HCT116 (cell line): Measurements from ENCODE around the gene MKRN1. TPM values are rescaled to one million over a fixed set of nuclear protein-coding genes. Genes with fewer than 3 reads are reported as not detected.

Experiments used
- ATAC-seq: fragments of 200-7000 bp; cut with Tn5 transposase; 2 replicates; pipeline ENCODE4 v1.9.1; 2020; ENCODE audit warnings: mild to moderate bottlenecking, moderate library complexity
- BruUV-seq: library from RNA; stranded (reverse); fragments of 400-500 nt; replicated peaks from 2 replicates; lab custom pipeline; 2021; lab: Mats Ljungman, UMichigan
- CTCF ChIA-PET: fragments of 300-600 bp; sonication (Branson Sonifier 250); formaldehyde crosslinking; loops from one replicate; lab custom pipeline; 2021; ENCODE audit warnings: antibody characterized with exemption; lab: Charles Lee
- POLR2A ChIA-PET: fragments of 300-600, 350-600 bp; sonication (Branson Sonifier 250); formaldehyde crosslinking; loops from one replicate; lab custom pipeline; 2021; ENCODE audit warnings: antibody characterized with exemption; lab: Charles Lee
- RAD21 ChIA-PET, 2 experiments: fragments of 300-600 bp; sonication (Branson Sonifier 250); formaldehyde crosslinking; loops; one replicate each; lab custom pipeline; 2023; ENCODE audit warnings: low total read pairs in 2 of 2; ENCODE audit not compliant: uncharacterized antibody in 2 of 2, unreplicated experiment in 2 of 2, low non-redundant PET in 1 of 2; lab: Charles Lee
- DNase-seq: peaks from one replicate; pipeline ENCODE4 v3.0.0-alpha.2; 2010; ENCODE audit warnings: low read depth, low spot score
- H2AFZ ChIP-seq: fragments of 200-600 bp; shearing (Covaris generic), sonication (generic); 2 replicates; pipeline ENCODE4 v1.6.1; 2017; ENCODE audit warnings: low read depth, mixed run types, mixed read lengths, antibody characterized with exemption, low read length; ENCODE audit not compliant: poor library complexity, severe bottlenecking
- H3K27ac ChIP-seq: 2 replicates; pipeline ENCODE4 v1.5.1; 2012; ENCODE audit warnings: low read depth, low read length
- H3K27me3 ChIP-seq: fragments of 200-600 bp; sonication (generic); 2 replicates; pipeline ENCODE4 v1.6.1; 2016; ENCODE audit warnings: mixed run types, low read length, mixed read lengths; ENCODE audit not compliant: insufficient read depth
- H3K36me3 ChIP-seq, 2 experiments: fragments of 200-500 bp in 1 of 2; fragments of 200-600 bp in 1 of 2; sonication (Bioruptor generic) in 1 of 2; sonication (generic) in 1 of 2; 2 replicates each; pipeline versions ENCODE4 v1.5.1 to v1.6.1; 2014 to 2016; ENCODE audit warnings: low read length in 2 of 2, inconsistent platforms in 1 of 2, mixed read lengths in 1 of 2, mixed run types in 1 of 2; ENCODE audit not compliant: insufficient read depth in 2 of 2, control insufficient read depth in 1 of 2
- H3K4me1 ChIP-seq, 2 experiments: fragments of 200-600 bp in 1 of 2; sonication (generic) in 1 of 2; 2 replicates each; pipeline versions ENCODE4 v1.5.1 to v1.6.1; 2012 to 2017; ENCODE audit warnings: low read length in 2 of 2, inconsistent platforms in 1 of 2, mild to moderate bottlenecking in 1 of 2, mixed read lengths in 1 of 2, mixed run types in 1 of 2, moderate library complexity in 1 of 2; ENCODE audit not compliant: insufficient read depth in 2 of 2, control insufficient read depth in 1 of 2
- H3K4me2 ChIP-seq: fragments of 200-600 bp; sonication (generic); 2 replicates; pipeline ENCODE4 v1.6.1; 2017; ENCODE audit warnings: mixed run types, low read length, mixed read lengths
- H3K4me3 ChIP-seq, 2 experiments: fragments of 200-600 bp in 1 of 2; sonication (generic) in 1 of 2; replicated peaks in 1 of 2; 2 replicates each; pipeline ENCODE4 v1.5.1; 2011 to 2016; ENCODE audit warnings: low read length in 2 of 2, control low read depth in 1 of 2, low read depth in 1 of 2, mild to moderate bottlenecking in 1 of 2, mixed read lengths in 1 of 2, mixed run types in 1 of 2
- H3K79me2 ChIP-seq: fragments of 200-600 bp; sonication (generic); 2 replicates; pipeline ENCODE4 v1.6.1; 2017; ENCODE audit warnings: mild to moderate bottlenecking, mixed run types, low read length, moderate library complexity, mixed read lengths; ENCODE audit not compliant: insufficient read depth
- H3K9ac ChIP-seq: fragments of 200-600 bp; sonication (generic); 2 replicates; pipeline ENCODE4 v1.6.1; 2016; ENCODE audit warnings: low read length, mixed read lengths
- H3K9me2 ChIP-seq: fragments of 200-600 bp; sonication (generic), shearing (Covaris generic); 2 replicates; pipeline ENCODE4 v1.6.1; 2017; ENCODE audit warnings: mixed run types, mild to moderate bottlenecking, moderate library complexity; ENCODE audit not compliant: insufficient read depth
- H3K9me3 ChIP-seq, 2 experiments: fragments of 200-500 bp in 1 of 2; fragments of 200-600 bp in 1 of 2; sonication (Bioruptor generic) in 1 of 2; sonication (generic) in 1 of 2; 2 replicates each; pipeline ENCODE4 v1.6.1; 2014 to 2017; ENCODE audit warnings: low read length in 2 of 2, mixed read lengths in 2 of 2, inconsistent platforms in 1 of 2, low read depth in 1 of 2, mild to moderate bottlenecking in 1 of 2, mixed run types in 1 of 2, moderate library complexity in 1 of 2; ENCODE audit not compliant: control insufficient read depth in 1 of 2, insufficient read depth in 1 of 2
- H4K20me1 ChIP-seq: fragments of 200-600 bp; sonication (generic), shearing (Covaris generic); 2 replicates; pipeline ENCODE4 v1.6.1; 2017; ENCODE audit warnings: mixed run types, mild to moderate bottlenecking, moderate library complexity; ENCODE audit not compliant: insufficient read depth
- EGR1 ChIP-seq: IDR thresholded peaks from 2 replicates; pipeline ENCODE4 v1.6.1; 2012; ENCODE audit warnings: low read depth
- ELF1 ChIP-seq: IDR thresholded peaks from 2 replicates; pipeline ENCODE4 v1.6.1; 2012; ENCODE audit warnings: low read depth, borderline replicate concordance
- EZH2 ChIP-seq: fragments of 200-600 bp; sonication (generic); IDR thresholded peaks from 2 replicates; pipeline ENCODE4 v1.6.1; 2017; ENCODE audit warnings: antibody characterized with exemption, mixed run types
- EZH2phosphoT487 ChIP-seq: fragments of 200-600 bp; IDR thresholded peaks from 2 replicates; pipeline ENCODE4 v1.6.1; 2018; ENCODE audit warnings: antibody characterized with exemption, borderline replicate concordance
- FOSL1 ChIP-seq: IDR thresholded peaks from 2 replicates; pipeline ENCODE4 v1.6.1; 2012; ENCODE audit warnings: low read depth
- JUND ChIP-seq: IDR thresholded peaks from 2 replicates; pipeline ENCODE4 v1.6.1; 2012
- RAD21 ChIP-seq: IDR thresholded peaks from 2 replicates; pipeline ENCODE4 v1.6.1; 2012; ENCODE audit warnings: low read depth, mild to moderate bottlenecking
- SIN3A ChIP-seq: IDR thresholded peaks from 2 replicates; pipeline ENCODE4 v1.6.1; 2012; ENCODE audit warnings: low read depth
- SP1 ChIP-seq: IDR thresholded peaks from 2 replicates; pipeline ENCODE4 v1.6.1; 2012; ENCODE audit warnings: low read depth
- TCF7L2 ChIP-seq: IDR thresholded peaks from 2 replicates; pipeline ENCODE4 v1.7.0; 2011; ENCODE audit warnings: borderline replicate concordance, inconsistent platforms; ENCODE audit not compliant: insufficient read depth, insufficient read length; ENCODE audit errors: extremely low read depth
- YY1 ChIP-seq: IDR thresholded peaks from 2 replicates; pipeline ENCODE4 v1.6.1; 2011; ENCODE audit warnings: low read length, low read depth, moderate library complexity, mild to moderate bottlenecking; ENCODE audit not compliant: insufficient replicate concordance; ENCODE audit errors: extremely low read depth
- ZFX ChIP-seq: fragments of 450-650 bp; IDR thresholded peaks from 2 replicates; pipeline ENCODE4 v1.6.1; 2017
- intact Hi-C: fragments of 100-400 bp; cut with micrococcal nuclease; formaldehyde crosslinking; loops from 2 replicates; pipeline ENCODE4 v1.10.0; 2022
- total RNA-seq: library from RNA; stranded (reverse); gene quantifications from one replicate; pipeline ENCODE4 v1.2.1, GENCODE V29; 2021; ENCODE audit not compliant: unreplicated experiment
- TF ChIP-seq, protein P1 (sequence below): IDR thresholded peaks from 2 replicates; pipeline ENCODE4 v1.6.1; 2012; ENCODE audit warnings: low read depth

Gene MKRN1
- total RNA-seq, 1 experiment from 2014 or later, result 95.0 TPM

DNA sequence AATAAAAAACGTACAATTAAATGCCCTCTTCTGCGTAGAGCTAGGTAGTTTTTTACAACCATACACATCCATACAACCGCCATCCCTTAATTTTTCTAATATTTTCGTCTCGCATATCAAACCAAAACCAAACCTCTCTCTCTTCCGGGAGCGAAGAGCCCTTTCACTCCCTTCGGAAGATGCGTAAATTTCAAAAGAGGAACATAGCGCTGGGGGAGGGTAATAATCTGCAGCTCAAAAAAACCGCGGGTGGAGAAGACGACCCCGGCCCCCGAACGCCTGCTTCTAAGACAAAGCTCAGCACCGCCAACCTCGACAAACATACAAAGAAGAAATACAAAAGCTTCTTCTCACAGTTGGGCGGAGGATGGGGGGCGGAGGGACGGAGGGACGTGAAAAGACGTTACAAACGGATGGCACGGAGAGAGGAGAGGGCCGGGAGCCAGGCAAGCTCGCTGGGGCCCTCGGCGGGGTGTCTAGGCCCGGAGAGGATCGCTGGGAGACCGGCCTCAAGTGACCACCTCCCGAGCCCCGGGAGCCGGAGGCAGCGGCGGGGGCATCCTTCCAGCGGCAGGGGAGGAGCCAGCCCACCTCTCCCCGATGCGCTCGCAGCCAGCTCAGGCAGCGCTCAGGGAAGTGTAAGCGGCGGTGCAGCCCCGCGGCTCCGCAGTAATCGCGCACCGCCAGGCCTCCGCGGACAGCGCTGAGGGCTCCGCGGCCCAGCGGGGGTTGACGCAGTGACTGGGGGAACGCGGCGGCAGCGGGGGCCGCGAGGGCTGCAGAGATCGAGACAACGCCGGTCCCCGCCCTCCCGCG is 851 bp downstream of the MKRN1 start:
- no peaks in the 10 kb centered on the region for H3K9me2 ChIP-seq
- no peak for TF ChIP-seq TCF7L2
- no peak for TF ChIP-seq EGR1
- TF ChIP-seq FOSL1, result no peak
- no peak for TF ChIP-seq JUND
- 0 out of 2 replicates have a peak, but pooled peaks have one; percentile 10 for TF ChIP-seq SIN3A
- TF ChIP-seq ZFX, result peak; percentile 88
- TF ChIP-seq ELF1, result no peak
- TF ChIP-seq, protein P1, sequence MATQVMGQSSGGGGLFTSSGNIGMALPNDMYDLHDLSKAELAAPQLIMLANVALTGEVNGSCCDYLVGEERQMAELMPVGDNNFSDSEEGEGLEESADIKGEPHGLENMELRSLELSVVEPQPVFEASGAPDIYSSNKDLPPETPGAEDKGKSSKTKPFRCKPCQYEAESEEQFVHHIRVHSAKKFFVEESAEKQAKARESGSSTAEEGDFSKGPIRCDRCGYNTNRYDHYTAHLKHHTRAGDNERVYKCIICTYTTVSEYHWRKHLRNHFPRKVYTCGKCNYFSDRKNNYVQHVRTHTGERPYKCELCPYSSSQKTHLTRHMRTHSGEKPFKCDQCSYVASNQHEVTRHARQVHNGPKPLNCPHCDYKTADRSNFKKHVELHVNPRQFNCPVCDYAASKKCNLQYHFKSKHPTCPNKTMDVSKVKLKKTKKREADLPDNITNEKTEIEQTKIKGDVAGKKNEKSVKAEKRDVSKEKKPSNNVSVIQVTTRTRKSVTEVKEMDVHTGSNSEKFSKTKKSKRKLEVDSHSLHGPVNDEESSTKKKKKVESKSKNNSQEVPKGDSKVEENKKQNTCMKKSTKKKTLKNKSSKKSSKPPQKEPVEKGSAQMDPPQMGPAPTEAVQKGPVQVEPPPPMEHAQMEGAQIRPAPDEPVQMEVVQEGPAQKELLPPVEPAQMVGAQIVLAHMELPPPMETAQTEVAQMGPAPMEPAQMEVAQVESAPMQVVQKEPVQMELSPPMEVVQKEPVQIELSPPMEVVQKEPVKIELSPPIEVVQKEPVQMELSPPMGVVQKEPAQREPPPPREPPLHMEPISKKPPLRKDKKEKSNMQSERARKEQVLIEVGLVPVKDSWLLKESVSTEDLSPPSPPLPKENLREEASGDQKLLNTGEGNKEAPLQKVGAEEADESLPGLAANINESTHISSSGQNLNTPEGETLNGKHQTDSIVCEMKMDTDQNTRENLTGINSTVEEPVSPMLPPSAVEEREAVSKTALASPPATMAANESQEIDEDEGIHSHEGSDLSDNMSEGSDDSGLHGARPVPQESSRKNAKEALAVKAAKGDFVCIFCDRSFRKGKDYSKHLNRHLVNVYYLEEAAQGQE, result no peak
- TF ChIP-seq EZH2, result no peak
- TF ChIP-seq SP1, result no peak
- no peak for TF ChIP-seq YY1
- TF ChIP-seq RAD21, result no peak
- no peak for TF ChIP-seq EZH2phosphoT487
- TF ChIP-seq, all 23 proteins: peak for 2
- Histone ChIP-seq H3K9me3 (no peaks in the 10 kb centered on the region), H3K27ac (peak overlapping the region; percentile 84), H2AFZ (no peak overlapping the region), H3K4me3 (peak overlapping the region; percentile 91 to 97), H3K79me2 (peaks cover 54% of the 10 kb centered on the region), H3K4me2 (peak overlapping the region; percentile 75), H3K9ac (peak overlapping the region; percentile 89), H3K36me3 (no peaks in the 10 kb centered on the region; a peak in 1 of 4 replicates), H4K20me1 (no peaks in the 10 kb centered on the region), H3K4me1 (peaks cover 8 to 15% of the 10 kb centered on the region in 2 experiments; a peak in 2 of 4 replicates), H3K27me3 (no peaks in the 10 kb centered on the region)
- ChIA-PET POLR2A (no interaction called here), RAD21 (no interaction called here), CTCF (interaction anchor here (1.0 to 2.7 kb wide), 4 partner anchors 13 to 175 kb away, joined by 3 to 10 read pairs (median 4); no protein-coding TSS in a partner anchor)
- DNase-seq (no peak), ATAC-seq (peak; percentile 34; the same call in 1 of the 2 replicates)
- intact Hi-C loops, result loop anchor here (2.0 to 10.0 kb wide), 4 partner anchors 14 to 534 kb away; partner anchors contain the start of genes KDM7A and MRPS33
- no TSS peak for BruUV-seq
